ENCODE data around the gene MECR. TPM values are rescaled to one million over a fixed set of nuclear protein-coding genes. Genes with fewer than 3 reads are reported as not detected.

The MECR gene
- total and polyA plus RNA-seq, 11 donors: 19.6 to 37.4 (median 33.1) TPM

DNA sequence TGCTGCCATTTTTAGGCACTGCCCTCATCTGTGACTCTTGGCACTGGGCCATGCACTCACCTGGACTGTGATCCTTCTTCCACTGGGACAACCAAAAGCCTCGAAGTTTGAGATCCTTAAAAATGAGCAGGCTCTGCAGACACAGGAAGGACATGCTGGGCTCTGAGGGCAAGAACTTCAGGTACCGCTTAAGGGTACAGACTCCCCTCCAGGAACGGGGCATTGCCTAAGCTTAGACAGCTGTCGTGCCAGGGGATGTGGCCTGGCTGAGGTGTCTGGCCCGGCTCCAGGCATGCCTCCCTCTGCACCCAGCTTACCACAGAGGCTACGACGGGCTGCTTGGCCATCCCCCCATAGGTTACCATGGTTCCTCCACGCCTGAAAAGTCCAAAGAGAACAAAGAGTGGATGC is 34.8 kb downstream of the MECR start:
- Histone ChIP-seq H3K27ac (no peak overlapping the region), H3K9me3 (no peaks in the 10 kb centered on the region), H3K4me1 (no peaks in the 10 kb centered on the region), H3K27me3 (no peaks in the 10 kb centered on the region), H3K36me3 (peaks cover 0 to 66% (median 52%) of the 10 kb centered on the region in 9 donors), H3K4me3 (no peak overlapping the region)
- no peak for DNase-seq
- intact Hi-C loops (cut with DNase I): no loop called here
- 50 to 73% (median 65%) methylated on average over 7 to 8 of the region's 8 CpGs for WGBS, 4 donors
- peak in 3 of 4 donors; percentile 9 to 40 (median 34) for ATAC-seq
- TF ChIP-seq POLR2A (IDR thresholded peaks at IDR 0.05): no peak
- TF ChIP-seq, protein P1, sequence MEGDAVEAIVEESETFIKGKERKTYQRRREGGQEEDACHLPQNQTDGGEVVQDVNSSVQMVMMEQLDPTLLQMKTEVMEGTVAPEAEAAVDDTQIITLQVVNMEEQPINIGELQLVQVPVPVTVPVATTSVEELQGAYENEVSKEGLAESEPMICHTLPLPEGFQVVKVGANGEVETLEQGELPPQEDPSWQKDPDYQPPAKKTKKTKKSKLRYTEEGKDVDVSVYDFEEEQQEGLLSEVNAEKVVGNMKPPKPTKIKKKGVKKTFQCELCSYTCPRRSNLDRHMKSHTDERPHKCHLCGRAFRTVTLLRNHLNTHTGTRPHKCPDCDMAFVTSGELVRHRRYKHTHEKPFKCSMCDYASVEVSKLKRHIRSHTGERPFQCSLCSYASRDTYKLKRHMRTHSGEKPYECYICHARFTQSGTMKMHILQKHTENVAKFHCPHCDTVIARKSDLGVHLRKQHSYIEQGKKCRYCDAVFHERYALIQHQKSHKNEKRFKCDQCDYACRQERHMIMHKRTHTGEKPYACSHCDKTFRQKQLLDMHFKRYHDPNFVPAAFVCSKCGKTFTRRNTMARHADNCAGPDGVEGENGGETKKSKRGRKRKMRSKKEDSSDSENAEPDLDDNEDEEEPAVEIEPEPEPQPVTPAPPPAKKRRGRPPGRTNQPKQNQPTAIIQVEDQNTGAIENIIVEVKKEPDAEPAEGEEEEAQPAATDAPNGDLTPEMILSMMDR (IDR thresholded peaks at IDR 0.05): no peak

DNA sequence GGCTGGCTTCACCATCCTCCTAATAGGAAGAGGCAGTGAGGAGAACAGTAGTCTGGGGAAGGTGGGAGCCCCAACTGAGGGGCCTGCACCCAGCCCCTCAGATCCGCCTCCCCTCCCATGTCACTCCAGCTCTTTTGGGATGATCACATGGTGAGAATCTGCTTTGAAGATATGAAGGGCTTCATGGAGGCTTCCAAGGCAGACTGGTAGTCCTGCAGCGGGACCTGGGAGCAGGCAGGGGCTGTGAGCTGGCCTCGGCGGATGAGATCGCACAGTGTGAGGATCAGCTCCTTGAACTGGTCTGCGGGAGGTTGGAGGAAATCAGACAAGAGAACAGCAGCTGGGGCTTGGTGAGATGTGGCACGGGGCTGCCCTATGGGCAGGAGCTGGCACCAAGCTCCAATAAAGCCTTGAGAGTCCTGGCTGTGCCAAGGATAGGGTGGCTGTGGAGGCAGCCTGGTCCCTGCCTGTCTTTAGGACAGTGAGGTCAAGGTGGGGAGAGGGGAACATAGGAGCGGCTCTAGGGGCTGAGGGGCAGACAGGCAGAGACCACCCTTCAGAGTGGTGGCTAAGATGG is 36.8 kb downstream of the MECR start:
- DNase-seq: no peak
- TF ChIP-seq, protein P1 (IDR thresholded peaks at IDR 0.05): no peak
- TF ChIP-seq POLR2A (IDR thresholded peaks at IDR 0.05): no peak
- Histone ChIP-seq H3K9me3 (no peaks in the 10 kb centered on the region), H3K36me3 (peaks cover 0 to 46% (median 34%) of the 10 kb centered on the region in 9 donors), H3K27me3 (no peaks in the 10 kb centered on the region), H3K4me3 (no peak overlapping the region), H3K4me1 (no peaks in the 10 kb centered on the region), H3K27ac (no peak overlapping the region)
- intact Hi-C loops (cut with DNase I): no loop called here
- ATAC-seq: no peak
- 93 to 97% (median 96%) methylated on average over 8 of the region's 8 CpGs for WGBS, 4 donors

DNA sequence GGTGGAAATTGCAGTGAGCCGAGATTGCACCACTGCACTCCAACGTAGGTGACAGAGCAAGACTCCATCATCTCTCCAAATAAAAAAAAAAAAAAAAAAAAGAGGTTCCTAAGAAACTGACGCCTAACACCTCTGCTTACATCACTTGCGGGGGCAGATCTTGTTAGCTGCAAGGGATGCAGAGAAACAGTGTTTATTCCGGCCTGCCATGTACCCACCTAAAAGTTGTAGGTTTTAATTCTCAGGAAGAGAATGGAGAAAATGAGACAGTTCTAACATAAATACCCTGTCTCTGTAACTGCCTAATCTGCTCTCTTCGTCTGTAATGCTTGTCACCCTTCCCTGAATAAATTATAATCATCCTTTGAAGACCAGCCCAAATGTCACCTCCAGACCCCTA is 40.0 kb downstream of the MECR start:
- Histone ChIP-seq H3K36me3 (peaks cover 0 to 25% (median 20%) of the 10 kb centered on the region in 9 donors), H3K4me1 (no peaks in the 10 kb centered on the region), H3K27me3 (no peaks in the 10 kb centered on the region), H3K27ac (no peak overlapping the region), H3K9me3 (no peaks in the 10 kb centered on the region), H3K4me3 (no peak overlapping the region)
- ATAC-seq (no peak), DNase-seq (no peak)
- TF ChIP-seq, protein P1 (IDR thresholded peaks at IDR 0.05): no peak
- TF ChIP-seq POLR2A (IDR thresholded peaks at IDR 0.05): no peak
- intact Hi-C loops (cut with DNase I): no loop called here
- 86 to 96% (median 94%) methylated on average over 6 of the region's 6 CpGs for WGBS, 4 donors

DNA sequence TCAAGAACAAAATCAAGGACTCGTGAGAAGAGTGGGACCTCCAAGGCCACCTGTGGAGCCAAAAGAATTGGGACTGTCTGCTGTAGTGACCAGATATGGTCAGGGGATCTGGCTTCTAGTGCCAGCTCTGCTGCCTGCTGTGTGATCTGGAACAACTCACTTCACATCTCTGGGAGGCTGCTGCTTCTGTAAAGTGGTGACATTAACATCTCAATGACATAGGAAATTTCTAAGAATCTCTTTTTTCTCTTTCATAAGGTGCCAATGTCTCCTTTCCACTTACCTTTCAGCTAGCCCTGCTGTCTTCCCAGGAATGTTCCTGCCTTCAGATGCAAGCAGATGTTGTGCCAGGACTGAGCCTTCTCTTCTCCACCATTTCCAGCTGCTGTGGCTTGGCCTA is 44.0 kb downstream of the MECR start:
- no peak overlapping the region for H3K4me3 ChIP-seq
- intact Hi-C loops (cut with DNase I): no loop called here
- WGBS, 4 donors: 84 to 91% (median 89%) methylated on average over 1 of the region's 1 CpG
- DNase-seq (no peak), ATAC-seq (no peak)
- H3K27ac ChIP-seq: no peak overlapping the region
- TF ChIP-seq, protein P1 (IDR thresholded peaks at IDR 0.05): no peak
- TF ChIP-seq POLR2A (IDR thresholded peaks at IDR 0.05): no peak
- no peaks in the 10 kb centered on the region for H3K36me3 ChIP-seq
- no peaks in the 10 kb centered on the region for H3K9me3 ChIP-seq
- H3K4me1 ChIP-seq: peaks cover 0 to 10% (median 6%) of the 10 kb centered on the region in 12 donors
- H3K27me3 ChIP-seq: no peaks in the 10 kb centered on the region
